ENCODE results near the gene POP4. TPM values are rescaled to one million over a fixed set of nuclear protein-coding genes. Genes with fewer than 3 reads are reported as not detected.

The POP4 gene
- total RNA-seq, 4 donors from 2014 or later: 46.3 to 56.5 (median 54.8) TPM

DNA sequence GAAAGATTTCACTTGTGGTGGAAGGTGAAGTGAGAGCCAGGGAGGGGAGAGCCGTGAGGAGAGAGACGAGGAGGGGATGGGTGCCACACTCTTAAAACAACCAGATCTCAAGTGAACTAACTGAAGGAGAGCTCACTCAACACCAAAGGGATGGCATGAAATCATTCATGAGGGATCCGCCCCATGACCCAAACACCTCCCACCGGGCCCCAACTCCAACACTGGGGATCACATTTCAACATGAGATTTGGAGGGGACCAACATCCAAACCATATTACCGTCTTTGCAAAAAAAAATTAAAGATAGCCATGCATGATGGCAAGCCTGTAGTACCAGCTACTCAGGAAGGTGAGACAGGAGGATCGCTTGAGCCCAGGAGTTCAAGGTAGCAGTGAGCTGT, 34.9 kb upstream of the POP4 start:
- Histone ChIP-seq H3K4me1 (no peaks in the 10 kb centered on the region), H3K4me3 (no peak overlapping the region), H3K27me3 (peaks cover 0 to 47% (median 0%) of the 10 kb centered on the region in 4 donors), H3K36me3 (no peaks in the 10 kb centered on the region), H3K9me3 (no peaks in the 10 kb centered on the region), H3K27ac (no peak overlapping the region)
- 71 to 73% methylated on average over 6 of the region's 6 CpGs for whole genome bisulfite sequencing, 2 donors
- TF ChIP-seq, protein P1, sequence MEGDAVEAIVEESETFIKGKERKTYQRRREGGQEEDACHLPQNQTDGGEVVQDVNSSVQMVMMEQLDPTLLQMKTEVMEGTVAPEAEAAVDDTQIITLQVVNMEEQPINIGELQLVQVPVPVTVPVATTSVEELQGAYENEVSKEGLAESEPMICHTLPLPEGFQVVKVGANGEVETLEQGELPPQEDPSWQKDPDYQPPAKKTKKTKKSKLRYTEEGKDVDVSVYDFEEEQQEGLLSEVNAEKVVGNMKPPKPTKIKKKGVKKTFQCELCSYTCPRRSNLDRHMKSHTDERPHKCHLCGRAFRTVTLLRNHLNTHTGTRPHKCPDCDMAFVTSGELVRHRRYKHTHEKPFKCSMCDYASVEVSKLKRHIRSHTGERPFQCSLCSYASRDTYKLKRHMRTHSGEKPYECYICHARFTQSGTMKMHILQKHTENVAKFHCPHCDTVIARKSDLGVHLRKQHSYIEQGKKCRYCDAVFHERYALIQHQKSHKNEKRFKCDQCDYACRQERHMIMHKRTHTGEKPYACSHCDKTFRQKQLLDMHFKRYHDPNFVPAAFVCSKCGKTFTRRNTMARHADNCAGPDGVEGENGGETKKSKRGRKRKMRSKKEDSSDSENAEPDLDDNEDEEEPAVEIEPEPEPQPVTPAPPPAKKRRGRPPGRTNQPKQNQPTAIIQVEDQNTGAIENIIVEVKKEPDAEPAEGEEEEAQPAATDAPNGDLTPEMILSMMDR (IDR thresholded peaks at IDR 0.05): no peak
- TF ChIP-seq POLR2A (IDR thresholded peaks at IDR 0.05): no peak
- intact Hi-C loops (cut with DNase I): no loop called here
- DNase-seq: no peak

DNA sequence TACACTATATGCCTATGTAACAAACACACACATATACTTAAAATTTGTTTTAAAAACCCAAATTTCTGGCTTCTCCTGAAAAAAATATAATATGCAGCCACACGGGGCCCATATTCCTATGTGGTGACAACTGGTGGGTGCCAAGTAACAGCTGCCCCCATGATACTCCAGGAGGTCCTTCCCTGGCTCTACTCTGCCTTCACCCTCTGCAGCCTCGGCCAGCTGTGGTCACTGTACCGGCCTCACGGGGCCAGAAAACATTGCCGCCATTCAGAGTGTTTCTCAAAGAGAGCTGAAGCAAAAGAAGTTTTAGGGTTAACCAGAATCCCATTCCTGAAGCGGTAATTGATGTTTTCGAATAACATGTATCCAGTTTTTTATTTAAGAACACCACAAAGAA, 32.6 kb upstream of the POP4 start:
- TF ChIP-seq, protein P1 (IDR thresholded peaks at IDR 0.05): no peak
- no peak for TF ChIP-seq POLR2A (IDR thresholded peaks at IDR 0.05)
- Histone ChIP-seq H3K27ac (no peak overlapping the region), H3K36me3 (no peaks in the 10 kb centered on the region), H3K4me3 (no peak overlapping the region), H3K4me1 (no peaks in the 10 kb centered on the region), H3K27me3 (peaks cover 0 to 60% (median 0%) of the 10 kb centered on the region in 4 donors), H3K9me3 (no peaks in the 10 kb centered on the region)
- 61 to 73% methylated on average over 6 to 7 of the region's 7 CpGs for WGBS, 2 donors
- DNase-seq: no peak
- intact Hi-C loops (cut with DNase I): no loop called here

DNA sequence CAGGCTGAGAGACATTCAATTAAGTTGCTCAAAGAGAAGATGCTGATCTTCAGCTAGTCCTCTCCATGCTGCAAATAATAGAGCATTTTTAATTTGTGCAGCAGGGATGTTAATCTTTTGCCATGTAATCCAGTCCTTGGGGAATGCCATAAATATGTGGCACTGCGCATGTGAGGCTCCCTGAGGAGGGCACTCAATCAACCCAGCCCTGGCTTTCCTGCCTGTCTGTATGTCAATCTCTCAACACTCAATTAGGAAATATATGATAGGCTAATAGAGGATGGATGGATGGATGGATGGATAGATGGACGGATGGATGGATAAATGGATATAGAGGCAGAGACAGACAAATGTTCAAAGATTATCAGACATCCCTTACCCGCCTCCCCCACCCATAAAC, 31.6 kb upstream of the POP4 start:
- WGBS, 2 donors: 61 to 73% methylated on average over 3 of the region's 3 CpGs
- H3K27me3 ChIP-seq: peaks cover 0 to 57% (median 0%) of the 10 kb centered on the region in 4 donors
- DNase-seq: no peak

DNA sequence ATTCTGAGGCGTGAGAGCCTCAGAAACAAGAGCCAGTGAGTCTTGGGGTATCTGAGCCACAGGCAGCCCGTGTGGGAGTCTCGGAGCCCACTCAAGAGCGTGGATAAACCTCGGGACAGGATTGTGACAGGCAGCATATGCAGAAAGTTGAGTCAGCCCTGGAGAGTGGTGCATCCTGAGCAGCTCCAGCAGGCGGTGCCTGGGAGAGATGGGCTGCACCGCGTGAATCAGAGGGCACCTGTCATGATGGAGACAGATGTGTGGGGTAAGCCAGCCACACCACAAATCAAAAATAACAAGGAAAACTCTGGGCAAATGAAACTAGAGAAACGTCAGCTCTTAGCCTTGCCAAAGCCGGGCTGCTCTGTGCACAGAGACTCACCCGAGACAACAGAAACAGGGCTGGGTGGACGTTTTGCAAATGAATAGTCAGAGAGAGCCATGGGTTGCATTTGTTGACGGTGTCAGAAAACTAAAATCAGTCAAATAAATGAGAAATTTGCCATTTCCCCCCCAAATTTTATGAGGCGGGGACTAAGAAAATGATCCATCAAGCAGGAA, 30.0 kb upstream of the POP4 start:
- Histone ChIP-seq H3K27ac (no peak overlapping the region), H3K4me1 (no peaks in the 10 kb centered on the region), H3K27me3 (peaks cover 0 to 68% (median 0%) of the 10 kb centered on the region in 4 donors), H3K36me3 (no peaks in the 10 kb centered on the region), H3K4me3 (no peak overlapping the region), H3K9me3 (no peaks in the 10 kb centered on the region)
- WGBS, 2 donors: 15 to 27% methylated on average over 9 to 14 of the region's 14 CpGs
- intact Hi-C loops (cut with DNase I): no loop called here
- no peak for DNase-seq
- no peak for TF ChIP-seq POLR2A (IDR thresholded peaks at IDR 0.05)

More for the DNA sequence above, 31.6 kb upstream of the POP4 start:
- no peaks in the 10 kb centered on the region for H3K9me3 ChIP-seq
- TF ChIP-seq, protein P1 (IDR thresholded peaks at IDR 0.05): no peak
- TF ChIP-seq POLR2A (IDR thresholded peaks at IDR 0.05): no peak
- no peak overlapping the region for H3K27ac ChIP-seq
- no peaks in the 10 kb centered on the region for H3K4me1 ChIP-seq
- intact Hi-C loops (cut with DNase I): no loop called here
- H3K36me3 ChIP-seq: no peaks in the 10 kb centered on the region
- H3K4me3 ChIP-seq: no peak overlapping the region

DNA sequence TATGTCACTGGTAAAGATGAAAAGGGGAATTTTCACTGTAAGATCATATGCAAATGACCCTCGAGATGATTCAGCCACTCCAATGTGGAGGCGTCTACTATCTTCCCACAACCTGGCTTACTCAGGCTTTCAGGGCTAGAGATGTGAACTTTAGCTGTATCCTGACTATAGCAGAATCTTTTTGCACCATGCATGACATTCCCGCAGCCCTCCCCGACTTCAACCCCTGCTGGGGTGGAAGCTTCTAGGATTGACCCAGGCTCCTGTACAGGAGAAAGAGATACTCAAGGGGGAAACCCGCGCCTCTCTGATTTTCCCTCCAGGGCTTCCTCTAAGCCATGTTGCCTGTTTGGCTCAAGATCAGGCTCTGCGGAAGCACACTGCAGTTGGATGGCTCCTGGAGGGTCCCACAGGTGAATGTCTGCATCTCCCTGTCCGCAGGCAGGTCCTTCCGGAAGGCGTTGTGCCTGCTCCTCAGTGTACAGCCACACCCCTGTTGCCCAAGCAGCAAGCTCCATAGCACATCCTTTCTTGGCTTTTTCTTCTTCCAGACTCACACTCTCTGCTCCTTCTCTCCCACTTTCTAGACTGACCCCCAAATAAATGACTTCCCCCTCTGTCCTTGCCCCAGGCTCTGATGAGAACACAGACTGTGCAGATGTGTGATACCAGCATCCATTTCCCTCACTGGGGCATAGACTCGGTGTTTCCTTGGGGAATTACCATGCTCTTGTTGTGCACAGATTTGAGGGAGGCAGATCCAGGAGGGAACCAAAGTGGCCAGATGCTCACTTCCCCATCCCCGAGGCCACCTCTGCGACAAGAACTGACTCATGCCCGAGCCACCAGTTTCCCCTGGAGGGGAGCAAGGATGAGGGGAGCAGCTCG, 29.1 kb upstream of the POP4 start:
- WGBS, 2 donors: 53% methylated on average over 10 to 11 of the region's 15 CpGs
- Histone ChIP-seq H3K9me3 (no peaks in the 10 kb centered on the region), H3K27me3 (peaks cover 0 to 74% (median 0%) of the 10 kb centered on the region in 4 donors), H3K36me3 (no peaks in the 10 kb centered on the region), H3K27ac (no peak overlapping the region), H3K4me1 (no peaks in the 10 kb centered on the region), H3K4me3 (no peak overlapping the region)
- intact Hi-C loops (cut with DNase I): no loop called here
- DNase-seq: no peak
- TF ChIP-seq, protein P1 (IDR thresholded peaks at IDR 0.05): no peak
- no peak for TF ChIP-seq POLR2A (IDR thresholded peaks at IDR 0.05)

Data from esophagus squamous epithelium (tissue), 5 donors.